H1 (cell line): ENCODE results near the gene SPEF2. TPM values are rescaled to one million over a fixed set of nuclear protein-coding genes. Genes with fewer than 3 reads are reported as not detected.

Source experiments
- BRCA1 ChIP-seq: IDR thresholded peaks from 2 replicates; pipeline ENCODE4 v1.6.1; 2012; ENCODE audit warnings: low read depth, low read length, improper control_type of control experiment
- CHD2 ChIP-seq: IDR thresholded peaks from 2 replicates; pipeline ENCODE4 v1.6.1; 2012; ENCODE audit warnings: low read length, improper control_type of control experiment
- NRF1 ChIP-seq: IDR thresholded peaks from 2 replicates; pipeline ENCODE4 v1.6.1; 2011; ENCODE audit warnings: mild to moderate bottlenecking, low read depth, low read length, improper control_type of control experiment
- RAD21 ChIP-seq, 2 experiments: IDR thresholded peaks in 1 of 2; conservative IDR thresholded peaks in 1 of 2; 2 replicates each; pipeline ENCODE4 v1.6.1; 2011; ENCODE audit warnings: low read depth in 2 of 2, low read length in 2 of 2, improper control_type of control experiment in 1 of 2, inconsistent platforms in 1 of 2, mild to moderate bottlenecking in 1 of 2, moderate library complexity in 1 of 2
- SAP30 ChIP-seq: fragments of 300-600 bp; sonication (generic); IDR thresholded peaks from 2 replicates; pipeline ENCODE4 v1.7.1; 2012; ENCODE audit warnings: low read length, moderate library complexity, mild to moderate bottlenecking, inconsistent platforms; ENCODE audit not compliant: insufficient read depth, insufficient replicate concordance
- polyA plus RNA-seq, 7 experiments: library from polyadenylated mRNA; depleted of rRNA in 3 of 7; stranded (reverse) in 5 of 7; unstranded in 2 of 7; fragments of >200 nt in 5 of 7; fragments of 200-250 nt in 2 of 7; gene quantifications; 1 replicate in 5 of 7; 2 replicates in 1 of 7; 4 replicates in 1 of 7; pipeline versions ENCODE4 v1.2.1 to v1.2.3, GENCODE V29; 2011 to 2013; ENCODE audit warnings: missing spikeins in 2 of 7, mixed read lengths in 2 of 7
- total RNA-seq: library from RNA; stranded (reverse); fragmentation: NEBNext Ultra II Directional; extraction: Animal tissue kit (Norgen Biotek cat#: 25700); gene quantifications from 2 replicates; pipeline ENCODE4 v1.2.1, GENCODE V29; 2021

The SPEF2 gene
- total and polyA plus RNA-seq, 2 of the 8 experiments (the other 6 are each of a cell fraction or from before 2014, with no cell fraction given), result 0.14 to 0.73 TPM

GRCh38 chr5:35644543-35644942 lies 26.9 kb downstream of the SPEF2 start (continued):
- TF ChIP-seq NRF1 (no peak), SAP30 (no peak), CHD2 (no peak), RAD21 (IDR thresholded peaks at IDR 0.05 in 1 of 2, conservative IDR thresholded peaks at IDR 0.05 in 1 of 2; ENCODE audit: low read depth in 2 of 2, low read length in 2 of 2) (peak; percentile 32 to 45; a peak in 3 of 4 replicates), BRCA1 (no peak)
